Keratinocyte (primary cell): Measurements from ENCODE around the gene PMCH. TPM values are rescaled to one million over a fixed set of nuclear protein-coding genes. Genes with fewer than 3 reads are reported as not detected.

Source experiments
- DNase-seq: peaks from one replicate; pipeline ENCODE4 v3.0.0-alpha.2; 2011; ENCODE audit warnings: low read depth, missing footprints, low spot score
- FAIRE-seq: peaks from 2 replicates; lab custom pipeline; 2011; peaks lifted over from hg19 to GRCh38; lab: Jason Lieb, UNC
- H2AFZ ChIP-seq: 2 replicates; pipeline ENCODE4 v1.6.0; 2012; ENCODE audit warnings: low read length, control low read depth, inconsistent platforms; ENCODE audit not compliant: control insufficient read depth
- H3K27ac ChIP-seq: 2 replicates; pipeline ENCODE4 v1.5.1; 2011; ENCODE audit warnings: low read length; ENCODE audit not compliant: control insufficient read depth, insufficient read depth
- H3K27me3 ChIP-seq: 3 replicates; pipeline ENCODE4 v1.6.0; 2011; ENCODE audit warnings: low read length; ENCODE audit not compliant: control insufficient read depth, insufficient read depth; ENCODE audit errors: extremely low read depth
- H3K36me3 ChIP-seq, 2 experiments: 2 replicates in 1 of 2; 3 replicates in 1 of 2; pipeline ENCODE4 v1.5.1; 2011; ENCODE audit warnings: low read length in 2 of 2, mild to moderate bottlenecking in 1 of 2; ENCODE audit not compliant: control insufficient read depth in 2 of 2, insufficient read depth in 2 of 2; ENCODE audit errors: extremely low read depth in 1 of 2
- H3K4me1 ChIP-seq: 3 replicates; pipeline ENCODE4 v1.5.1; 2011; ENCODE audit warnings: low read length; ENCODE audit not compliant: control insufficient read depth, insufficient read depth; ENCODE audit errors: extremely low read depth
- H3K4me2 ChIP-seq: 3 replicates; pipeline ENCODE4 v1.6.0; 2011; ENCODE audit warnings: low read depth, low read length; ENCODE audit not compliant: control insufficient read depth, insufficient read depth; ENCODE audit errors: extremely low read depth
- H3K4me3 ChIP-seq, 3 experiments: fragments of 200-600 bp in 1 of 3; sonication (generic) in 1 of 3; 2 replicates in 2 of 3; 3 replicates in 1 of 3; pipeline ENCODE4 v1.5.1; 2011 to 2016; ENCODE audit warnings: low read length in 3 of 3, mild to moderate bottlenecking in 3 of 3, control low read depth in 2 of 3, inconsistent platforms in 1 of 3, low read depth in 1 of 3, mixed read lengths in 1 of 3, mixed run types in 1 of 3, moderate library complexity in 1 of 3; ENCODE audit not compliant: control insufficient read depth in 2 of 3, insufficient read depth in 2 of 3; ENCODE audit errors: extremely low read depth in 1 of 3
- H3K79me2 ChIP-seq: 2 replicates; pipeline ENCODE4 v1.6.0; 2012; ENCODE audit warnings: low read length; ENCODE audit not compliant: control insufficient read depth, insufficient read depth
- H3K9ac ChIP-seq: 3 replicates; pipeline ENCODE4 v1.6.0; 2011; ENCODE audit warnings: low read length; ENCODE audit not compliant: control insufficient read depth, insufficient read depth; ENCODE audit errors: extremely low read depth
- H3K9me1 ChIP-seq: 3 replicates; pipeline ENCODE4 v1.6.0; 2011; ENCODE audit warnings: low read length; ENCODE audit not compliant: control insufficient read depth, insufficient read depth; ENCODE audit errors: extremely low read depth
- H3K9me3 ChIP-seq: 2 replicates; pipeline ENCODE4 v1.5.1; 2012; ENCODE audit warnings: low read depth, low read length; ENCODE audit not compliant: control insufficient read depth
- H4K20me1 ChIP-seq: 3 replicates; pipeline ENCODE4 v1.6.0; 2011; ENCODE audit warnings: low read length; ENCODE audit not compliant: control insufficient read depth, insufficient read depth; ENCODE audit errors: extremely low read depth
- CTCF ChIP-seq, 3 experiments: IDR thresholded peaks in 1 of 3; conservative IDR thresholded peaks in 1 of 3; optimal IDR thresholded peaks in 1 of 3; 2 replicates in 2 of 3; 3 replicates in 1 of 3; pipeline versions ENCODE3 to v1.5.1; 2011; ENCODE audit warnings: low read length in 3 of 3, mild to moderate bottlenecking in 3 of 3, moderate library complexity in 2 of 3, control low read depth in 1 of 3, inconsistent platforms in 1 of 3; ENCODE audit not compliant: insufficient read depth in 2 of 3; ENCODE audit errors: extremely low read depth in 1 of 3
- EZH2 ChIP-seq: IDR thresholded peaks from one replicate; pipeline ENCODE4 v1.6.1; 2012; ENCODE audit warnings: inconsistent platforms, mild to moderate bottlenecking, low read length, moderate library complexity
- dilution Hi-C: fragments of 300-500 bp; cut with MboI; formaldehyde crosslinking; loops from one replicate; pipeline ENCODE4 v1.7.0; 2020; ENCODE audit warnings: low sequenced_read_pairs; ENCODE audit not compliant: extremely low pct_ligation_motif_present
- polyA plus RNA-seq, 5 experiments: library from polyadenylated mRNA; depleted of rRNA in 3 of 5; stranded (reverse) in 3 of 5; stranded (forward) in 1 of 5; unstranded in 1 of 5; fragments of >200 nt; gene quantifications; 1 replicate in 1 of 5; 2 replicates in 3 of 5; 3 replicates in 1 of 5; pipeline versions ENCODE4 v1.2.1 to v1.2.3, GENCODE V29; 2011 to 2012; ENCODE audit warnings: missing spikeins in 2 of 5, low read depth in 1 of 5, low replicate concordance in 1 of 5

The PMCH gene
- polyA plus RNA-seq, 1 donor (not counting 4 experiments of a cell fraction or from before 2014, with no cell fraction given), result not detected

- H3K36me3 ChIP-seq, result no peaks in the 10 kb centered on the region
- H3K4me3 ChIP-seq, result no peak overlapping the region
- no peaks in the 10 kb centered on the region for H3K27me3 ChIP-seq
- H3K9me1 ChIP-seq, result no peaks in the 10 kb centered on the region
- no peaks in the 10 kb centered on the region for H4K20me1 ChIP-seq
- no peaks in the 10 kb centered on the region for H3K9me3 ChIP-seq
- H3K4me2 ChIP-seq, result no peak overlapping the region
- dilution Hi-C loops, result no loop called here
- TF ChIP-seq CTCF (optimal IDR thresholded peaks at IDR 0.05 in 1 of 3, IDR thresholded peaks at IDR 0.05 in 1 of 3, conservative IDR thresholded peaks at IDR 0.05 in 1 of 3; ENCODE audit: extremely low read depth in 1 of 3, insufficient read depth in 2 of 3, low read length in 3 of 3) (no peak), EZH2 (no peak)
- no peak for FAIRE-seq
- no peaks in the 10 kb centered on the region for H3K79me2 ChIP-seq
- no peak for DNase-seq
- no peak overlapping the region for H2AFZ ChIP-seq
- no peak overlapping the region for H3K27ac ChIP-seq
- H3K4me1 ChIP-seq, result no peaks in the 10 kb centered on the region
- H3K9ac ChIP-seq, result no peak overlapping the region
These were observed 34.8 kb upstream of the PMCH start for GRCh38 chr12:102232446-102232845.

GRCh38 chr12:102232036-102232435, 34.4 kb upstream of the PMCH start:
- H3K27ac ChIP-seq, result no peak overlapping the region
- TF ChIP-seq CTCF (optimal IDR thresholded peaks at IDR 0.05 in 1 of 3, IDR thresholded peaks at IDR 0.05 in 1 of 3, conservative IDR thresholded peaks at IDR 0.05 in 1 of 3; ENCODE audit: extremely low read depth in 1 of 3, insufficient read depth in 2 of 3, low read length in 3 of 3), result no peak
- TF ChIP-seq EZH2, result no peak
- FAIRE-seq (no peak), DNase-seq (no peak)
- no peaks in the 10 kb centered on the region for H3K79me2 ChIP-seq
- H3K27me3 ChIP-seq, result no peaks in the 10 kb centered on the region
- no peak overlapping the region for H3K4me2 ChIP-seq
- H3K4me3 ChIP-seq, result no peak overlapping the region
- H3K9me3 ChIP-seq, result no peaks in the 10 kb centered on the region
- H3K36me3 ChIP-seq, result no peaks in the 10 kb centered on the region
- H4K20me1 ChIP-seq, result no peaks in the 10 kb centered on the region
- H3K9me1 ChIP-seq, result no peaks in the 10 kb centered on the region
- no peak overlapping the region for H3K9ac ChIP-seq
- no peak overlapping the region for H2AFZ ChIP-seq
- no peaks in the 10 kb centered on the region for H3K4me1 ChIP-seq
- dilution Hi-C loops, result no loop called here
